RWPE2 (cell line): Measurements from ENCODE around the gene RETREG2.

Experiments
- ATAC-seq: fragments of 200-7000 bp; cut with Tn5 transposase; 3 replicates; pipeline ENCODE4 v1.9.1; 2021; ENCODE audit warnings: low read depth
- DNase-seq: peaks from one replicate; pipeline ENCODE4 v3.0.0-alpha.2; 2020; ENCODE audit warnings: low spot score
- H3K27ac ChIP-seq: fragments of 450-650 bp; 2 replicates; pipeline ENCODE4 v1.5.1; 2017; ENCODE audit warnings: mild to moderate bottlenecking; ENCODE audit not compliant: poor library complexity, severe bottlenecking
- H3K27me3 ChIP-seq: fragments of 250-450 bp; sonication (Bioruptor Pico); 2 replicates; pipeline ENCODE4 v1.5.1; 2021; ENCODE audit warnings: mild to moderate bottlenecking, moderate library complexity; ENCODE audit not compliant: insufficient read depth, poor library complexity, severe bottlenecking
- H3K36me3 ChIP-seq: fragments of 250-450 bp; sonication (Bioruptor Pico); 2 replicates; pipeline ENCODE4 v1.5.1; 2020; ENCODE audit warnings: low read depth, mild to moderate bottlenecking, moderate library complexity
- H3K4me1 ChIP-seq: fragments of 250-450 bp; sonication (Bioruptor Pico); 2 replicates; pipeline ENCODE4 v1.5.1; 2021; ENCODE audit warnings: mild to moderate bottlenecking, moderate library complexity; ENCODE audit not compliant: insufficient read depth, poor library complexity, severe bottlenecking
- H3K4me3 ChIP-seq: fragments of 250-450 bp; sonication (Bioruptor Pico); 2 replicates; pipeline ENCODE4 v1.5.1; 2021; ENCODE audit warnings: mild to moderate bottlenecking, moderate library complexity; ENCODE audit not compliant: severe bottlenecking
- H3K9me3 ChIP-seq: fragments of 250-450 bp; sonication (Bioruptor Pico); 2 replicates; pipeline ENCODE4 v1.5.1; 2021; ENCODE audit warnings: mild to moderate bottlenecking, moderate library complexity; ENCODE audit not compliant: severe bottlenecking
- TF ChIP-seq, protein P1 (sequence below): fragments of 450-650 bp; IDR thresholded peaks from one replicate; pipeline ENCODE4 v1.5.1; 2017; ENCODE audit warnings: mild to moderate bottlenecking, moderate library complexity; ENCODE audit not compliant: poor library complexity, severe bottlenecking

The RETREG2 gene

DNA sequence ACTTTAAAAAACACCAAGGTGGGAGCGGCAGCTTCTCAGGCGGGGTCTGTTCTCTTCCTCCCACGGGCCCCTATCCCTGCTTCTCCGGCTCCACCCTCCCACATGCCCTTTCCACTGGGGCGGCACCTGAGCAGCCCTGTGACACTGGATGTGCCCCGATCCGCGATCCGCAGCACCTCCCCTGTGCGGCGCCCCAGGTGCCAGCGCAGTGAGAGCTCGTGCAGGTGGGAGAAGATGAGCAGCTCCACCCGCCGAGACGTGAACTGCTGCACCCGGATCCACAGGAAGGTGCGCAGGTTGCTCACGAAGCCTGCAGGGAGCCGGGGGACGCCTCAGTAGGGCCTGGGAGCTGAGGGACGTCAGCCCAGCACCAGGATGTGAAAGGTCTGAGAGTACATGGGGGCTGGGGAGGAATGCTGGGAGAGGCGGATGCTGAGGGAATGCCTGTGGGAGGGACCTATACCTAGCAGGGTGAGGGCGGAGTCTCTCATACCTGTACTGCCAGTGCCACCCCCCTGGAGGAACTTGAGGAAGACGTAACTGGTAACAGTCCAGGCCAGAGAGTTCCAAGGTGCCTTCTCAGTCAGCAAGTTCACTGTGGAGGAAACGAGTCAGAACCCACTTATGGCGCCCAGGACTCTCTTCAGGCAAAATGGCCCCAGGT lies 37.9 kb downstream of the RETREG2 start:
- Histone ChIP-seq H3K27ac (no peak overlapping the region), H3K27me3 (no peaks in the 10 kb centered on the region), H3K36me3 (peaks cover 49% of the 10 kb centered on the region), H3K4me1 (peaks cover 4% of the 10 kb centered on the region), H3K4me3 (no peak overlapping the region), H3K9me3 (no peaks in the 10 kb centered on the region)
- ATAC-seq (no peak), DNase-seq (no peak)
- TF ChIP-seq, protein P1, sequence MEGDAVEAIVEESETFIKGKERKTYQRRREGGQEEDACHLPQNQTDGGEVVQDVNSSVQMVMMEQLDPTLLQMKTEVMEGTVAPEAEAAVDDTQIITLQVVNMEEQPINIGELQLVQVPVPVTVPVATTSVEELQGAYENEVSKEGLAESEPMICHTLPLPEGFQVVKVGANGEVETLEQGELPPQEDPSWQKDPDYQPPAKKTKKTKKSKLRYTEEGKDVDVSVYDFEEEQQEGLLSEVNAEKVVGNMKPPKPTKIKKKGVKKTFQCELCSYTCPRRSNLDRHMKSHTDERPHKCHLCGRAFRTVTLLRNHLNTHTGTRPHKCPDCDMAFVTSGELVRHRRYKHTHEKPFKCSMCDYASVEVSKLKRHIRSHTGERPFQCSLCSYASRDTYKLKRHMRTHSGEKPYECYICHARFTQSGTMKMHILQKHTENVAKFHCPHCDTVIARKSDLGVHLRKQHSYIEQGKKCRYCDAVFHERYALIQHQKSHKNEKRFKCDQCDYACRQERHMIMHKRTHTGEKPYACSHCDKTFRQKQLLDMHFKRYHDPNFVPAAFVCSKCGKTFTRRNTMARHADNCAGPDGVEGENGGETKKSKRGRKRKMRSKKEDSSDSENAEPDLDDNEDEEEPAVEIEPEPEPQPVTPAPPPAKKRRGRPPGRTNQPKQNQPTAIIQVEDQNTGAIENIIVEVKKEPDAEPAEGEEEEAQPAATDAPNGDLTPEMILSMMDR, result no peak

DNA sequence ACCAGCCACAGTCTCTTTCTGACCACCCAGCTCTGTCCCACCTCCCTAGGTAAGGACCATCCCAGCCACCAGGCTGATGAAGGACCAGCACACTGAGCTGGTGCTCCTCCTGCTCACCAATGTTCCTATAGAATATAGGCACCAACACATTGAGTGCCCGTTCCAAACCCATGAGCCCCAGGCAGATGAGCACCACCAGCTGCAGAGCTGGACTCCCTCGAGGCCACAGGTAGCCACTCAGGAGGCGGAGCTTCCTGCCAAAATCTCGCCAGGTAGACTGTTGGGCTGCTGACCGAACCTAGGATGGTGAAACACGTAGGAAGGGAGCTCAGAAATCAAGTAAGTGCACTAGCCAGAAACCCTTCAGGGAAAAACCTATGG lies 38.5 kb downstream of the RETREG2 start:
- Histone ChIP-seq H3K27ac (no peak overlapping the region), H3K27me3 (no peaks in the 10 kb centered on the region), H3K4me1 (peaks cover 4% of the 10 kb centered on the region), H3K9me3 (no peaks in the 10 kb centered on the region), H3K36me3 (peaks cover 54% of the 10 kb centered on the region), H3K4me3 (no peak overlapping the region)
- ATAC-seq, result no peak
- TF ChIP-seq, protein P1, result no peak
- no peak for DNase-seq

GRCh38 chr2:219218217-219218731 lies 40.2 kb downstream of the RETREG2 start:
- no peak for DNase-seq
- Histone ChIP-seq H3K36me3 (peaks cover 45% of the 10 kb centered on the region), H3K4me3 (peak overlapping the region; percentile 43), H3K4me1 (peaks cover 4% of the 10 kb centered on the region), H3K27me3 (no peaks in the 10 kb centered on the region), H3K9me3 (no peaks in the 10 kb centered on the region), H3K27ac (peak overlapping the region; percentile 91)
- TF ChIP-seq, protein P1, result no peak
- peak; percentile 72 for ATAC-seq

DNA sequence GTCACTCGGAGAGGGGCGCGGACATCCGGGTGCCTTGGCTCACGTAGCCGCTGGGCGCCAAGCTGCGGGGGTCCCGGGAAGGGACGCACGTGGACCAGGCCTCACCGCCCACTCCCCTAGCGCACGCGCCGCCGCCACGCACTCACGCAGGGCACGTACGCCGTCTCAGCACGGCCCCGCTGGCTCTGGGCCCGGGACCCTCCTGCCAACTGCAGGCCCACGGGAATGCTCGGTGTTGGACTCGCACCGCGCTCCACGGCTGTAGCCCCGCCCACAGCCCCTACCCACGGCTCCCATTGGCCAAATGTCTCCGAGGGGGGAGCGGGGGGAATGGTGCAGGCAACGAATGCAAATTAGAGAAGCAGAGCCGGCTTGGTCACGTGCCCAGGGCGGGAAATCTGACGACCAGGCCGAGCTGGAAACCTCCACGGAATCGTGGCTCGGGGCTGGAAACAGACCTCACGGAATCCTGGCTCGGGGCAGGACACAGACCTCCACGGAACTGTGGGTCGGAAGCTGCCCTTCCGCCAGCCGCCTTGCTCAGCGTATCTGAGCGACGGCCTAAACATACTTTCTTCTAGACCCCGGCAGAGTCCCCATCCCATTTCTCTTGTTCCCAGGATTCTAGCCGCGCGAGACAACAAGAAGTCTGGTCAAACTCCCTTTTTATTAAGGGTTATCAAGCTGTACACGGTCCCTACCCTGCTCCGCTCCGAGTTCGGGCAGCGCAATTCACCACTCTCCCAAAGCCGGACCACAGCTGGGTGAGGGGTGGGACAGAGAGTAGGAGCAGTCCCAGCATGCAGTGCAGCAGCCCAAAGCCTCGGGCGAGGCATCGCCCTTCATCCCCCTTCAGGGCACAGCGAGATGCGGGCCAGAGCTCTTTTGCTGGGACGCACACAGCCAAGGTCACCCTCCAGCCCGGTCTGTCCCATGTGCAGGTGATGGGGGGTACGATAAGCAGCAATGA lies 40.9 kb downstream of the RETREG2 start, which contains the start of gene ABCB6:
Gene ABCB6 (minus strand): TSS at position 227 of the 970 bp plus-strand sequence. CDS start 285 bp downstream, outside the sequence.
- peak; percentile 95 for DNase-seq
- Histone ChIP-seq H3K36me3 (peaks cover 45% of the 10 kb centered on the region), H3K9me3 (no peaks in the 10 kb centered on the region), H3K4me1 (peaks cover 4% of the 10 kb centered on the region), H3K4me3 (peak within 1 kb of the TSS; percentile 43), H3K27me3 (no peaks in the 10 kb centered on the region), H3K27ac (peak within 1 kb of the TSS; percentile 91)
- ATAC-seq, result peak; percentile 66
- TF ChIP-seq, protein P1, result no peak
